Activated naive CD4-positive, alpha-beta T cell treated with anti-CD3 and anti-CD28 coated beads, Interleukin-2, amount 50 U/mL, for 24 hours (primary cell): ENCODE measurements around the gene SSX2IP.

ENCODE experiments used
- H3K27ac Mint-ChIP-seq: one replicate; pipeline ENCODE4 v1.8.0; 2021; ENCODE audit warnings: mild to moderate bottlenecking, mixed read lengths
- H3K27me3 Mint-ChIP-seq: one replicate; pipeline ENCODE4 v1.8.0; 2021; ENCODE audit warnings: mixed read lengths
- H3K36me3 Mint-ChIP-seq: one replicate; pipeline ENCODE4 v1.8.0; 2021; ENCODE audit warnings: mixed read lengths
- H3K4me1 Mint-ChIP-seq: one replicate; pipeline ENCODE4 v1.8.0; 2021; ENCODE audit warnings: mixed read lengths
- H3K4me3 Mint-ChIP-seq: one replicate; pipeline ENCODE4 v1.8.0; 2021; ENCODE audit warnings: mild to moderate bottlenecking, mixed read lengths
- H3K9me3 Mint-ChIP-seq: one replicate; pipeline ENCODE4 v1.8.0; 2021; ENCODE audit warnings: mixed read lengths

The SSX2IP gene

DNA sequence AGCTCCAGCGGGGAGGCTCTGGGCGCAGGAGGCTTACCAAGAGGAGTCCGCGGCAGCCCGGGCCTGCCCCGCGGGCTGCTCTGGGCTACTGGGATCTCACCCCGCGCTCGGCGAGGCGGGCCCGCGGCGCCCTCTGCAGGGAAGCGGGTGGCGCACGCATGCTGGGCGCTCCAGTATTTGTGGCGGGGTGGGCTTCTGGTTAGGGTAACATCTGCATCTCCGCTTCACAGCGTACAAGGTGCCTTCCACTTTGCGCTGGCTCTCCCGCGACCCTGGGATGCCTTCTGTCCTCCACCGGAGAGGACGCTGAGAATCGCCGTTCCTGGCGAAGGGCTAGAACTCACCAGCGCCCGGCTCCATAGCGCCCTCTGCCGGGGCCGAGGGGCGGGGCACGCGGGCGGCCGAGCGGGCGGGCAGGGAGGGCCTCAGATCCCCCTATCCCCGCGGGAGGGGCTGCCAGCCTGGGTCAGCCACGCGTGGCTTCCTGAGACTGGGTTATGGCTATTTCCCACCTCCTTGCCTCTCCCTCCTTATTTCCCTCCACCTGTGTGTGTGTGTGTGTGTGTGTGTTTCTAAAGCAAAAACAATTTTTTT is 69.4 kb downstream of the SSX2IP start:
- peak overlapping the region; percentile 86 for H3K4me3 Mint-ChIP-seq
- no peaks in the 10 kb centered on the region for H3K9me3 Mint-ChIP-seq
- no peaks in the 10 kb centered on the region for H3K36me3 Mint-ChIP-seq
- H3K27ac Mint-ChIP-seq, result peak overlapping the region; percentile 71
- H3K4me1 Mint-ChIP-seq, result peaks cover 13% of the 10 kb centered on the region
- H3K27me3 Mint-ChIP-seq, result no peaks in the 10 kb centered on the region

DNA sequence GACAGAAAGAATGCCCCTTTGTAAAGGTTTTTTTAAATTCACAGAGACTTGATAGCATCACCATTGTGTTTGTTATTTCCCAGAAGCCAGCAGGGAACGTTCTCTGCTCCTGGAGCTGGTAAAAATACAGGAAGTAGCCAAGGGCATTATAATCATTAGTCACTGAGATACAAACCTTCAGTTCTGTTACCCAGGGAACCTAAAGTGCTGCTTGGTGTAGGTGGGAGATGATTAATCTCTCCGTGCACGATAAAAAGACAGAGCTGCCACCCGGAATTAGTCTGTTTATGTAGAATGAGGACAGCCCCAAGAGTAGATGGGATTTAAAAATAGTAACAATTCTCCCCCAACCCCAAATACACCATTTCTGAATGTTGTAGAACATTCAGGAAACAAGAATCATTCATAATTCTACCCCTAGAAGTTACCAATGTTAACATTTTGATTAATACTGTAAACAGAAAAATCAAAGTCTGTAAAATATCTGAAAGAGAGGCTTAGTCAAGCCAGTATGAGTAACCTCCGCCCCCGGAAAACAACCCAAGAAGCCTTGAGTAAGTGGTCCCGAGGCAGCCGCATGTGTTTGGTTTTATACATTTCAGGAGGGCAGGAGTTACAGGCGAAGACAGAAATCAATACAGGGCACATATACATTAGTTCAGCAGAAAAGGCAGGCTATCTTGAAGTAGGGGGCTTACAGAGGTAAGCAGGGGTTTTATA is 70.7 kb downstream of the SSX2IP start:
- H3K36me3 Mint-ChIP-seq, result no peaks in the 10 kb centered on the region
- H3K27me3 Mint-ChIP-seq, result no peaks in the 10 kb centered on the region
- H3K9me3 Mint-ChIP-seq, result peaks cover 2% of the 10 kb centered on the region
- peak overlapping the region; percentile 89 for H3K4me3 Mint-ChIP-seq
- peak overlapping the region; percentile 90 for H3K27ac Mint-ChIP-seq
- peaks cover 13% of the 10 kb centered on the region for H3K4me1 Mint-ChIP-seq

DNA sequence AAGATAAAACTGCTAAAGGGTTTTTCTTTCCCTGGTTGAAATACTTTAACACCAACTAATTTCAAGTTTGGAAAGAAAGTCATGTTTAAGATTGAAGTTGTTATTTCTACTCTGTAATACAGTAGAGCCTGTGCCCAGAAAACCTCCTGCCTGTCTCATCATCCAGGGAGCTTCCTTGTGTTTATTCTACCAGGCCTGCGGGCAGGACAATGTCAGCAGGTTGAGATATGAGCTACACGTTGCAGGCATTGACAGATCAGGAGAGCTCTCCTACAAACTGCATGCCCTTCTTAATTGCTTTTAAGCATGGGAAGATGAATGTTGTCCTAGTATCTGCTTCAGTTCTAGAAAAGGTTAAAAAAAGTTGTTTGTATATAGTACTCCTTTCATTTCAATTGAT is 72.9 kb downstream of the SSX2IP start:
- Mint-ChIP-seq H3K9me3 (peaks cover 5% of the 10 kb centered on the region), H3K27ac (peak overlapping the region; percentile 10), H3K36me3 (no peaks in the 10 kb centered on the region), H3K4me3 (no peak overlapping the region), H3K4me1 (peaks cover 18% of the 10 kb centered on the region), H3K27me3 (no peaks in the 10 kb centered on the region)

DNA sequence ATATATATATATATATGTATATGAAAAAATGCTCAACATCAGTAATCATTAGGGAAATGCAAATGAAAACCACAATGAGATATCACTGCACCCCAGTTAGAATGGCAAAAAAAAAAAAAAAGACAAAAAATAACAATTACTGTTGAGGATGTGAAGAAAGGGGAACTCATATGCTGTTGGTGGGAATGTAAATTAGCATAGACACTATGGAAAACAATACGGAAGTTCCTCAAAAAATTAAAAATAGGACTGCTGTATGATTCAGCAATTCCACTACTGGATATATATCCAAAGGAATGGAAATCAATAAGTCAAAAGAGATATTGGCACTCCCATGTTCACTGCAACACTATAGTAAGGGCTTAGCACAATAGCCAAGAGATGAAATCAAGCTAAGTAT is 74.5 kb downstream of the SSX2IP start:
- H3K27ac Mint-ChIP-seq, result no peak overlapping the region
- H3K4me3 Mint-ChIP-seq, result no peak overlapping the region
- H3K9me3 Mint-ChIP-seq, result peaks cover 5% of the 10 kb centered on the region

DNA sequence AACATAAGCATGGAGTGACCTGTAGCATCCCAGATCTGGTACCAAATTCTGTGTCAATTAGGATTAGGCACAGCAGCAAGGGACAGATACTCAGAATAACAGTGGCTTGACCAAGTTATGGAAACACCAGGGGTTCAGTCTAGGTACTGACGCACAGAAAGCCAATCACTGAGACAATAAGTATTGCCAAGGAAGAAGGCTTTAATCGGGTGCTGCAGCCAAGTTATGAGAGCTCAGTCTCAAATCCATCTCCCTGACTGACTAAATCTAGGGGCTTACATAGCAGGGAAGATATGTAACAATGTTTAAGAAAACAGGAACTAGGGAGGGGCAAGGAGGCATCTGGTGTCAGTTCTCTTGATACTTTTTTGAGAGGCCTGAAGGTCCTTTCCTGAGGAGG is 76.4 kb downstream of the SSX2IP start:
- Mint-ChIP-seq H3K9me3 (peaks cover 5% of the 10 kb centered on the region), H3K4me3 (no peak overlapping the region), H3K36me3 (no peaks in the 10 kb centered on the region), H3K27ac (no peak overlapping the region), H3K27me3 (no peaks in the 10 kb centered on the region), H3K4me1 (peaks cover 14% of the 10 kb centered on the region)

More for the DNA sequence above, 74.5 kb downstream of the SSX2IP start:
- Mint-ChIP-seq H3K27me3 (no peaks in the 10 kb centered on the region), H3K36me3 (no peaks in the 10 kb centered on the region), H3K4me1 (peaks cover 26% of the 10 kb centered on the region)

DNA sequence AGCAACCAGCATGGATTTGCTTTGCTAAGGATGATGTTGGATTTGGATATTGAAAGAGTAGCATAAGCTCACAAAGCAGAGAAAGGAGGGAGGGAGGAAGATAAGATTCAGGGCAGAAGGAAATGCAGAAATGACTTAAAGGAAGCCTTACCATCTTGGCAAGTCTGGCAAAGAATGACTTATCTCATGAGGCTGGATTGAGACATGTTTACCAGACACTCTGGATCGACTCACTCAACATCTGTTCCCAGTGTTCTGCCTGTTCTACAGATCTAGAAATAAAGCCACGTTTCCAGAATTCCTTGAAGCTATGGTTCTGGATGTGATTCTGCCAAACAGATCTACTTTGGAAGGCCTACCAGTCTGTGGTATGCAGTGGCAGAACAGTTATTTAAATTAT is 77.2 kb downstream of the SSX2IP start:
- Mint-ChIP-seq H3K36me3 (no peaks in the 10 kb centered on the region), H3K4me1 (peaks cover 14% of the 10 kb centered on the region), H3K27ac (peak overlapping the region; percentile 42), H3K27me3 (no peaks in the 10 kb centered on the region), H3K4me3 (no peak overlapping the region), H3K9me3 (peaks cover 5% of the 10 kb centered on the region)

DNA sequence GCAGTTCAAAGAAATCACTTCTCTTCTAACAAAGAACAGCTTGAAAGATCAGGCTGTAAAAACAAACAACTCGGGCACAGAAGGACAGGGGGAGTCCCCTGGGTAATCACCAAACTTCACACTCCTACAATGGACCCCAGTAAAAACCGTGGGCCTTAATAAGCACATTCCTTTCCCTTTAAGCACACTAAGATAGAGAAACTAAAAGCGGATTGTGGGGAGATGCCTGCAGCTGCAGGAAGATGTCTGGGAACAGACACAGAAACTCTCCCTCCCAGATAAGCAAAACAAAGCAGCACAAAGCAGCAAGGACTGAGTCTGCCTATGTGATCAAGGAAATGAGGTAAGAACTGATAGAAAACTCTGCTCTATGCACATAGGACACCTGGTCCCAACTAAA is 78.5 kb downstream of the SSX2IP start:
- Mint-ChIP-seq H3K4me3 (peak overlapping the region; percentile 21), H3K9me3 (peaks cover 5% of the 10 kb centered on the region), H3K36me3 (no peaks in the 10 kb centered on the region), H3K4me1 (peaks cover 14% of the 10 kb centered on the region), H3K27me3 (no peaks in the 10 kb centered on the region), H3K27ac (peak overlapping the region; percentile 71)

DNA sequence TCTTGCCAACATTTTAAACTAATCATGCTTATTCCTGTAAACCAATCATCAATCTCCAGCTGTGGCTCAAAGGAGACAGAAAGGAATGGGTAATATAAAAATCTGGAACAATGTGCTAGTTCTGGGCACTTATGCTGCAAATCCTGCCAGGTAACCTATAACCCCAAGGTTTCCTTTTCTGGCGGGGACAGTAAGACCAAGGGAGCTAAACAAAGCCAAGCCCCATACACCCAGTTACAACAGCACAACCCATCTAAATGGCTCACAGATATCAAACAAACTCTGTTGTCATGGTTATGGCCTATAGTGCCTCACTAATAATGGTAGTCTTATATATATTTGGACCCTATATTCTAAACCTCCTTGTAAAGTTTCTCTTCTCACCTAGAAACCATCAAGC is 79.2 kb downstream of the SSX2IP start:
- H3K36me3 Mint-ChIP-seq, result peaks cover 4% of the 10 kb centered on the region
- H3K27ac Mint-ChIP-seq, result peak overlapping the region; percentile 71
- H3K4me3 Mint-ChIP-seq, result no peak overlapping the region
- H3K27me3 Mint-ChIP-seq, result no peaks in the 10 kb centered on the region
- peaks cover 6% of the 10 kb centered on the region for H3K9me3 Mint-ChIP-seq
- H3K4me1 Mint-ChIP-seq, result peaks cover 14% of the 10 kb centered on the region

DNA sequence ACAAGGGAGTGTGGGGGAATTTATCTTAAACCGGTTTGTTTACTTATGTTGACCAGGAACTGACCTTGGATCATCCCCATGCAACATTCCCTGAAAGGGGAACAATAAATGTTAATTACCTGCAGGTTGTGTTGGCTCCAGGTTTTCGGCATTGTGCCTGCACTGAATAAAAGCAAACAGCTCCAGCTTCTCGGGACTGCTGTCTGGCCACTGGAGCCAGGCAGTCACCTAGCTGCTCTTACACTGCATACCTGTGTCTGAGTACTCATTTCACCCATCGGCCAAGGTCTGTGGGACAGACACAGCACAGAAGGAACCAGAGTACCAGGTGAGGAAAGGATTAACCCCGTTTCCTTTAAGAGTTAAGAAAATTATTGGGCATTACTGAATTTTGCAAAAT is 83.3 kb downstream of the SSX2IP start:
- no peaks in the 10 kb centered on the region for H3K27me3 Mint-ChIP-seq
- H3K36me3 Mint-ChIP-seq, result peaks cover 16% of the 10 kb centered on the region
- peaks cover 8% of the 10 kb centered on the region for H3K4me1 Mint-ChIP-seq
- H3K9me3 Mint-ChIP-seq, result peaks cover 6% of the 10 kb centered on the region
- no peak overlapping the region for H3K27ac Mint-ChIP-seq
- H3K4me3 Mint-ChIP-seq, result no peak overlapping the region

DNA sequence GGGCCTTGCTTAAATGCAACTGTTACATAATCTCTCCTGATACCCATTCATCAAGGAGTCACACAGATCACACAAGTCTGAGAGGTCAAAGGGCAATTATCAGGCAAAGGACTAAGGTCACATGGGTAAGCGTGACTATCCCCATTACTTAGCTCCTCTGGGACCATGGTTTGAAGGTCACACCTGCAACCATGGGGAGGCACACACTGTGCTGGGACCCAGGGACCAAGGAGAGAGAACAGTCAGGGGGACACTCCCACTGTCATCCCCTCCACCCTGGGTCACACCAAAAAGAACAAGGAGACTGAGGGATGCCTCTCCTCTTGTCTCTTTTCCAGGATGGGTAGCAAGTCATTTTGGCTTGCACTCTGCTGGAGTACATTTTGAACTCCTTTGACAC is 85.1 kb downstream of the SSX2IP start:
- Mint-ChIP-seq H3K9me3 (peaks cover 6% of the 10 kb centered on the region), H3K36me3 (peaks cover 16% of the 10 kb centered on the region), H3K27ac (no peak overlapping the region), H3K27me3 (no peaks in the 10 kb centered on the region), H3K4me1 (peaks cover 5% of the 10 kb centered on the region), H3K4me3 (no peak overlapping the region)

DNA sequence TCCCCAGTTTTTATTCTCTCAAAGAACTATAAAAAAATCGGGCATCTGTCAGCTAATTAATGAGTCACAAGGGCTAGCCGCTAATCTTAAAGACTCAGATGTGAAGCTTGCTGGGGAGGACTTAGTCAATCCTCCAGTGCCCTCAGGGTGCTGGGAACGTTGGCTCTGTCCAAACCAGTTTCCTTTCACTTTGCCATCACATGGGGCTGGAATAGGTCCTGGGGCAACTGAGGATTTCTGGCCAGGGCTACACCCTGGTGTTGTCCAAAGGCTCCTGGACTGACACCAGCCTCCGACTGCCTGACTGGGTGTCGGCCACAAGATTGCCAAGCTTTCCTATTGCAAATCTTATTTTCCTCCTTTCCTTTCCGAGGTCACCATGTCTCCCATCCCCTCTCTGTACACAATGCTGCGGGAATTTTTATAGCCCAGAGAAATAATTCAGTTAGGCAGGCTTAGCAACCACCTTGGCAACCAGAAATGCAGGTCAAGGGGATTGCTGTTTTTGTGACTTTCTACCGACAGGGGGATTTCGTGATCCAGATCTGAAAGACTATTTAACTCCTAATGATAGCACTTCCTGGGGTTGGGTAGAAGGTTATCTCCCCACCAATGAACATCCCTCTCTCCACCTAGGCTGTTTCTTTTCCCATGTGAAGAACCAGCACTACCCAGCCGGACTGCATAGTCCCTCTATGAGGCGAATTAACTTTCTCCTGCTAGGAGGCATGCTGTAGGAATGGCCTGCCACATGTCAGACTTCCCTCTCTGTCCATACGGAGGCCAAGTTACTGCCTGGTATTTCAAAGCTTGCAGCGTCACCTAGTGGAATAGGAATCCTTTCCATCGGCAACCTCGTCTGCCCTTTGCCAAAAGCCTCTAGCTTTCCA is 86.1 kb downstream of the SSX2IP start:
- H3K9me3 Mint-ChIP-seq, result peaks cover 6% of the 10 kb centered on the region
- no peaks in the 10 kb centered on the region for H3K27me3 Mint-ChIP-seq
- peaks cover 14% of the 10 kb centered on the region for H3K4me1 Mint-ChIP-seq
- H3K4me3 Mint-ChIP-seq, result no peak overlapping the region
- peaks cover 18% of the 10 kb centered on the region for H3K36me3 Mint-ChIP-seq
- H3K27ac Mint-ChIP-seq, result peak overlapping the region; percentile 53

DNA sequence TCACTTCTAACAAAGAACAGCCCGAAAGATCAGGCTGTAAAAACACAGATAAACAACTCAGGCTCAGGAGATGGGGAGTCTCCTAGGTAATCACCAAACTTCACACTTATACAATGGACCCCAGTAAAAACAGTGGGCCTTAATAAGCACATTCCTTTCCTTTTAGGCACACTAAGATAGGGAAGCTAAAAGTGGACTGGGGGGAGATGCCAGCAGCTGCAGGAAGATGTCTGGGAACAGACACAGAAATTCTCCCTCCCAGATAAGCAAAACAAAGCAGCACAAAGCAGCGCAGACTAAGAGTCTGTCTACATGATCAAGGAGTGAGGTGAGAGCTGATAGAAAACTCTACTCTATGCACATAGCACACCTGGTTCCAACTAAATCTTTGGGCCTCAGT is 87.0 kb downstream of the SSX2IP start:
- H3K4me3 Mint-ChIP-seq, result no peak overlapping the region
- peaks cover 23% of the 10 kb centered on the region for H3K4me1 Mint-ChIP-seq
- no peak overlapping the region for H3K27ac Mint-ChIP-seq
- H3K36me3 Mint-ChIP-seq, result peaks cover 18% of the 10 kb centered on the region
- peaks cover 6% of the 10 kb centered on the region for H3K9me3 Mint-ChIP-seq
- no peaks in the 10 kb centered on the region for H3K27me3 Mint-ChIP-seq

DNA sequence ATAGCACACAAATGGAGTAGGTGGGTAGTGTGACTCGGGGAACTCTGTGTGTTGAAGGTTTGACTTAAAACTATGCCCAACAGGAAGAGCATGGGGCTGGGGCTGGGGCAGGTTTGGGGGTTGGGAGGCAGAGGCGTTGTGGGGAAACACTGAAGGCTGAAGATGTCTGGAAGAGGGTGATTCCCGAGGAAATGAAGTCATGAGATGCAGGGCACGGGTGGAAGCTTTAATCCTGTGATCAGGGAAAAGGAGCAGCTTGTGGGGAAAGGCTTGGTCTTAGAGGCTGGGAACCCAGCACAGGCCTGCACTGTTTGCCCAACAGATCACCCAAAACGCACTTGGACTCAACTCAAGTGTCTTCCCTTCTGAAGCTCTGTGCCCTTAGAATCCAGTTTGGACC is 89.5 kb downstream of the SSX2IP start:
- H3K4me1 Mint-ChIP-seq, result peaks cover 23% of the 10 kb centered on the region
- no peak overlapping the region for H3K27ac Mint-ChIP-seq
- no peak overlapping the region for H3K4me3 Mint-ChIP-seq
- H3K27me3 Mint-ChIP-seq, result no peaks in the 10 kb centered on the region
- H3K9me3 Mint-ChIP-seq, result peaks cover 3% of the 10 kb centered on the region
- peaks cover 12% of the 10 kb centered on the region for H3K36me3 Mint-ChIP-seq

DNA sequence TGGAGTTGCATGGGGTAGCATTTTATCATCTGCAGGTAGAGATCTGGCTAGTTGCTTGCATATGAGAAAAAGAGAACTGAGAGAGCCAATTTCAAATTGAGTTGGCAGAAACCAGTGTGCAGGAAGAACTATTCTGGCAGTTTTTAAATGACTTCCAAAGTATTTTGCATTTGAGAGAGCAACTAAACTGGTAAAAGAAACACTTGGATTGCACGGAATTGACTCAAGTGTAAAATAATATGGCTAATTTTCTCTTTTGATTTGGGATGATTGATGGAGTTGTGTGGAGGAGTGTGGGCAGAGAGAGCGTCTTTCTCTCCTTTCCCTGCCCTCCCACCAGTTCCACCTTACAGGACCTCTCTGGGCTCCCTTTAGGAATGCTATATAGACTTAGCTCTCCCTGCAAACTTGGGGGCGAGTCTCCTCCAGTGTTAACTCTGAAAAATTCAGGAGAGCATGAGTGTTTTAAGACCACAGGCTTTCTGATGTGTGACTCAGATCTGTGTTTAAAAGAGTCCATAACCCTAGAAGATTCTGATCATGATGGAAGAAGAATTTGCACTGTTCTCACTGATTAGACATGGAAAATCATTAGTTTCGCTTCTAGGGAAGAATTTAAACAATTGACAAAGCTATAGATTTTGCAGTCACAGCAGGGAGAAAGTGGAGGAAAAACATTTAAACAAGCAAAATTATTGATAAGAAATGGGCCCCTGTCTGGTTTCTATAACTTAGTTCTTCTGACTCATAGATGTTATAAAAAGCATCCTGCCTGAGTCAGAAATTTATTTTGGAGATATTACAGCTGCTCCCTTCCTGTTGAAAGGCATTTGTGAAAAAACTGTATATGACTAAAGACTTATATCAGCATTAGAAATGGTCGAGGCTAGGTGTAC is 91.2 kb downstream of the SSX2IP start:
- Mint-ChIP-seq H3K9me3 (no peaks in the 10 kb centered on the region), H3K27me3 (no peaks in the 10 kb centered on the region), H3K4me3 (peak overlapping the region; percentile 77), H3K4me1 (peaks cover 23% of the 10 kb centered on the region), H3K36me3 (peaks cover 3% of the 10 kb centered on the region), H3K27ac (peak overlapping the region; percentile 98)

DNA sequence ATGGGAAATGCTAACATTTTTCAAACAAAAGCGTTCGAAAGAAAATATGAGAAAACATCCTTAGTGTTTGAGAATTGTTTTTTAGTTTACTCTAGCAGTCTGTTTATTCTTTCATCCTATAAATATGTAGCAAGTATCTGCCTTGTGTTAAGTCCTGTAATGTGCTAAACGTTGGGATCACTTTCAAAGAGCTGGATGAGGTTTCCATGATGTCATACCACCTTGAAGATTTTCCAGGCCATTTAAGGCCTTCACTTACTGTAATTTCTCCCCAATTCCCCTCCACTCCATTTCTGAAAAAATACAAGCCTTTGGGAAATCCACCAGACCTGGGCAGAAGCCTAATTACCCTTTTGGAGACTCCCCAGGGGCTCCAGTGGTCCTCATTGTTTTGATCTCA is 91.8 kb downstream of the SSX2IP start:
- no peak overlapping the region for H3K4me3 Mint-ChIP-seq
- peak overlapping the region; percentile 98 for H3K27ac Mint-ChIP-seq
- H3K36me3 Mint-ChIP-seq, result peaks cover 3% of the 10 kb centered on the region
- no peaks in the 10 kb centered on the region for H3K27me3 Mint-ChIP-seq
- H3K9me3 Mint-ChIP-seq, result no peaks in the 10 kb centered on the region
- peaks cover 23% of the 10 kb centered on the region for H3K4me1 Mint-ChIP-seq
